ENCODE results near the gene BCAS1.

The BCAS1 gene, protein sequence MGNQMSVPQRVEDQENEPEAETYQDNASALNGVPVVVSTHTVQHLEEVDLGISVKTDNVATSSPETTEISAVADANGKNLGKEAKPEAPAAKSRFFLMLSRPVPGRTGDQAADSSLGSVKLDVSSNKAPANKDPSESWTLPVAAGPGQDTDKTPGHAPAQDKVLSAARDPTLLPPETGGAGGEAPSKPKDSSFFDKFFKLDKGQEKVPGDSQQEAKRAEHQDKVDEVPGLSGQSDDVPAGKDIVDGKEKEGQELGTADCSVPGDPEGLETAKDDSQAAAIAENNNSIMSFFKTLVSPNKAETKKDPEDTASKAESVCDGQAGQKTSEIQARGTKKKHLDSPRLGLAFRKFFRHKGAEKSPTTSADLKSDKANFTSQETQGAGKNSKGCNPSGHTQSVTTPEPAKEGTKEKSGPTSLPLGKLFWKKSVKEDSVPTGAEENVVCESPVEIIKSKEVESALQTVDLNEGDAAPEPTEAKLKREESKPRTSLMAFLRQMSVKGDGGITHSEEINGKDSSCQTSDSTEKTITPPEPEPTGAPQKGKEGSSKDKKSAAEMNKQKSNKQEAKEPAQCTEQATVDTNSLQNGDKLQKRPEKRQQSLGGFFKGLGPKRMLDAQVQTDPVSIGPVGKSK

DNA sequence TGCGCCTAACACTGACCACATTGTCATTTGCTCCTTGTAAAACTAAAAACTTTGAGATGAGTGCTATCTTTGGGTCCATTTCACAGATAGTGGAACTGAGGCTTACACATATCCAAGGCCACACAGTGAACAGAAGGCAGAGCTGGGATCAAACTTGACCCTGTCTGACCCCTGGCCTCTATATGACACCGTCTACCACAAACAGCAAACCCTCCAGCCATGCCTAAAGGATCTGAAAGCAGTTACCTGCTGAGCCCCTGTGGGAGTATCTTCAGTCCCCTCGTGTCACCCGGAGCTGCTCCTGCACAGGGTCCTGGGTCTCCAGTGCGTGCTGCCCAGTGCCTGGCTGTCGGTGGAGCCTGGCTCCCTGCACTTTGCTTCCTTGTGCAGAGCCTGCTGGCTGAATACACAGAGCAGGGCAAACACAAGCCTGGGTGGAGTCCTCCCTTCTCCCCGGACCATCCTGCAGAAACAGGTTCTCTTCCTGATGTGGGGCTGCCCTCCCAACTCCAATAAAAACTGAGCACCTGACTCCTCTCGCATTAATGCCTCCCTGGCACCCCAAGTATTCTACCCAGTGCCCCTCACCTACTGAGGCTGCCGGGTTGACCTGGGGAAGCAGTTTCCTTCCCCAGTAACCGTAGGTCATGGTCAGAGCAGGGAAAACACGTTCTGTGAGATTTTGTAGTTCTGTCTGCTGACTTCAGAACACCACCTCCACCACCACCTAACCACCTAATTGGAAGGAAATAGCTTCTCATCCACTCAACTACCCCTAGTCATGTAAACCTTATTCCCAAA is at the start of gene BCAS1:
Gene BCAS1, minus strand, starts transcription at position 408 of the 801 bp plus-strand sequence. CDS start 11,876 bp downstream, outside the sequence.
- no peak for DNase-seq

DNA sequence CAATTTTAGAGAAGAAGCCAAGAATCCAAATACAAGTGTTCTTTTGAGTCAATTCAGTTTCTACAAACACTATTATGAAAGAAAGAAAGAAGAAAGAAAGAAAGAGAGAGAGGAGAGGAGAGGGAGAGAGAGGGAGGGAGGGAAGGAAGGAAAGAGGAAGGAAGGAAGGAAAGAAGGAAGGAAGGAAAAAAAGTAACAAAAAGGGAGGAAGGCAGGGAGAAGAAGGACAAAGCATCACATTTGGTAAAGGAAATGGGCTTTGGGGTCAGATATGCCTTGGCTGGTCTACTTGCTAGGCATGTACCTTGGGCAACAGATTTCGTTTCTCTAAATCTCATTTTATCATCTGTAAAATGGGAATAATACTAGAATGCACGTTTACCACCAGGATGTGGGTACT is 49.4 kb upstream of the BCAS1 start:
- DNase-seq: no peak

DNA sequence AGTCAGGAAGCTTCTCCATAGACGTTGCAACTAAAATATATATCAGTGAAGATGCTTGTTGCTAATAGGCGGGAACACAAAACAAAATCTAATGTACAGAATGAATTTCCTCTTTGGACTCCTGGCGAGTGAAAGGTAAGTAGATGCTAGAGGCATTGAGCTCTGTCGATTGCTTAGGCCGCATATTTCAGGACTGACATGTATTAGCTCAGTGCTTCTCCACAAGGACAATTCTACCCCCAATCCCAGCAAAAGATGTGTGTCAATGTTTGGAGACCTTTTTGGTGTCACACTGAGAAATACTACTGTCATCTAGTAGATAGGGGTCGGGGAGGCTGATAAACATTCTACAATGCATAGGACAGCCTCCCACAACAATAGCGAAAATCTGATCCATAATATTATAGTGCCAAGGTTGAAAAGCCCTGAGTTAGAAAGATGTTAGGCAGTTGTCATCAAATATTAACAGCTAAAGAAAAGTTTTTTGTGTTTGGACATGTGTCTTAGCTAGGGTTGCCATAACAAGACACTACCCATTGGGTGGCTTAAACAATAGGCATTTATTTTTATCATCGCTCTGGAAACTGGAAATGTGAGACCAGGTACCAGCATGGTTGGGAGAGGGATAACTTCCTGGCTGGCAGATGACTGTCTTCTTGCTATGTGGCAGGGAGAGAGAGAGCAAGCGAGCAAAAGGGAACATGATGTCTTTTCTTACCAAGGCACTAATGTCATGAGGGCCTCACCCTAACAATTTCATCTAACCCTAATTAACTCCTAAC is 48.0 kb upstream of the BCAS1 start:
- no peak for DNase-seq

DNA sequence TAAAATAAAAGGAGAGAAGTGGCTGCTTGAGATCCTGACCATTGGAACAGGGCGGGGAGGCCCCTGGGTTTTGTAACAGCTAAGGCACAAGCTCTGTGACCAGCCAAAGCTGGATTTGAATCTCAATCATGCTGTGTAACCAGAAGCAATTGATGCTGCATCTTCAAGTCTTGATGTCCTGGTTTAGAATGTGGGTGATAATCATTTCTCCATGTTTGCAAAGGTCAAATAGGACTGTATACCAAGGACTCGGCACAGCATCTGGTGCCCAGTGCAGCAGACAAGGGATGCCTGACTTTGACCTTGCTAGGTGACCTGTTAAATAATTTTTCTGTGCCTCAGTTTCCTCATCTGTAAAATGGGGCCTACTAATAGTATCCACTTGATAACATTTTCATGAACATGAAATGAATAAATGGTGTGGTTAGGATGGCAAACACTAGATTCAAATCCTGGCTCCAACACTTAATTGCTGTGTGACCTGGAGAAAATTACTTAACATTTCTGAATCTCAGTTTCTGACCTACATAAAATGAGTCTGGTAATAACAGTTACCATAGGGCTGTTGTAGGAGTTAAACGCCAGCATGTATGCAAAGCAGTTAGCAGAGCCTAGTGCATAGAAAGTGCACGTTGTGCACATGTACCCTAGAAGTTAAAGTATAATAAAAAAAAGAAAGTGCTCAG is 46.3 kb upstream of the BCAS1 start:
- no peak for DNase-seq

DNA sequence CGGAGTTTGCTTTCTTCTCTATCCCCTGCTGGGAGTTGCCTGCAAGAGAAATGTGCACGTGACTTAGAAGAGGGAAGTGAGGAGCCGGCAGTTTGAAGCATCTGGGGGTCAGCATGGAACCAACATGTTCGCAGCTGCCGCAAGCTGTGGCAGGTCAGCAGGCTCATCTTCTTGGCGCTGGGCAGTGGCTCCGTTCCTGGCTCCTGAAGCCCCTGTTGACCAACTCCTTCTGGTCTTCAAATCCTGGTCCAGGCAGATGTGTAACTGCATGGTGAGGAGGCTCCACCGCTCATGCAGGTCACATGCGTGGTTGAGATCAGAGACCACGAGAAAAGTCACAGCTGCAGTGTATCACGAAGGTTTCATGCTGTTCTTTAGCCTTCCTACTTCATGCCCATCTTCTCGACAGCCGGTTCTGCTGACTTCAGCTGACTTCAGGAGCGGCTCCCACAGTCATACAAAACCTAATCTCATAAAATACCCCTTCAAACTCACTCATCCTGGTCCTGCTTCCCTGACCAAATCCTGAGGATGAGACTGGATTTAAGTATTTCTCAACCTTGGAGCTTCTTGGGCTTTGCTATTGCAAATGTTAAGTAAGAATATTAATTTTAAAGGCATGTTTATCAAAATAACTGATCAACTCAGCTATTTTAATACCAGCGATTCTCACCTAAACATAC is 44.9 kb upstream of the BCAS1 start:
- DNase-seq: no peak

DNA sequence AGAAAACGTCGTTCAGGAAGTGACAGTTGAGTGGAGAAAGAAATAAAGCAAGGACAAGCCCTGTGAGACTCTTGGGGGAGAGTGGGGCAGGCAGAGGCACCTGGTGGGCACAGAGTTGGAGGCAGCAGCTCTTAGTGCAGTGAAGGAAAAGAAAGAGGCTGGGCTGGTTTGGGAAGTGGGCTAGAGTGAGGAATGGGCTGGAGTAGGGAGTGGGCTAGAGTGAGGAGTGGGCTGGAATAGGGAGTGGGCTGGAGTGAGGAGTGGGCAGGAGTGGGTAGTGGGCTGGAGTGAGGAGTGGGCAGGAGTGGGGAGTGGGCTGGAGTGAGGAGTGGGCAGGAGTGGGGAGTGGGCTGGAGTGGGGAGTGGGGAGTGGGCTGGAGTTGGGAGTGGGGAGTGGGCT is 43.7 kb upstream of the BCAS1 start:
- no peak for DNase-seq

DNA sequence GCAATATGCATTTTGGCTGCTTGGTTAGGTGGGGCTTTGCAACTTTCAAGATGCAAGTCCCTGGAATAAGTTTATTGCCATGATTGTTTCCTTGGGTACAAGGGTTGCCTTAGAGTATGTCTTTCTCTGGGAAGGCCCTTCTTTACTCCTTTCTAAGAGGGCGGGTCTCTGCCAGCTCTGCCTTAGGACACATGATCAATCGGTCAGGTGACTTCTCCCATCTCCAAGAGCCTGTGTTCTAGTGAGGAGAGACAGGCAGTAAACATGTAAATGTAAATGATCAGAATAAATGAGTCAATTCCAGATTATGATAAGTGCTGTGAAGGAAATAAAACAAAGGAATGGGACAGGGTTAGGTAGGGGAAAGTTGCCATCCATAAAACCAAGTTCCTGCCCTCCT is 43.2 kb upstream of the BCAS1 start:
- DNase-seq: no peak

DNA sequence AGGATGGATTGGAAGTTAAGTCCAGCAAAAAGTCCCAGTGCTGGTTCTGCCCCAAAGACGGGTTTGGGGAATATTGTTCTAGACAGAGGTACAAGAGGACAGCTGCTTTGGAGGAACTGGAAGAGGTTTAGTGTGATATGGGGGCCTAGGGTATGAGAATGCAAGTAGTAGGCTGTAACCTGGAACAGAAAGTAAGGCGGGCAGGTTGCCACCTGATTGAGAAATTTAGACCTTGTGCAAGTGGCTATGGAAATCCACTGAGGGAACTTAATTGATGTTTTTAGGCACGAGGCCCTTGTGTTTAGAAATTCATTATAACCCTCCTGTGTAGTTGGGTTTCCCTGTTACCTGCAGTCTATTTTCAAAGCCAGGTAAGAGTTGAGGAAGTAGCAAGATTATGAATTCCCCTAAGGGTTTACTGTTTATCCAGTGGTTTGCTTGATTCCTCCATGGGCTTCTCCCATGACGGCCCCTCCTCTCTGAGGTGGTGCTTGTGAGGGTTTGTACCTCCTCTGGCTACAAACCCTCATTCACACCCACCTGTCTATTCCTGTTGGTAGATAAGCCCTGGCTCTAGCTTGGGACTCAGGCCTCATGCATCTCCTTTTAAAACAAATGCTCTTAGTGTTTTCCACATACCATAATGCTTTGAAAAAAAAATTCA is 42.0 kb upstream of the BCAS1 start:
- DNase-seq: no peak

DNA sequence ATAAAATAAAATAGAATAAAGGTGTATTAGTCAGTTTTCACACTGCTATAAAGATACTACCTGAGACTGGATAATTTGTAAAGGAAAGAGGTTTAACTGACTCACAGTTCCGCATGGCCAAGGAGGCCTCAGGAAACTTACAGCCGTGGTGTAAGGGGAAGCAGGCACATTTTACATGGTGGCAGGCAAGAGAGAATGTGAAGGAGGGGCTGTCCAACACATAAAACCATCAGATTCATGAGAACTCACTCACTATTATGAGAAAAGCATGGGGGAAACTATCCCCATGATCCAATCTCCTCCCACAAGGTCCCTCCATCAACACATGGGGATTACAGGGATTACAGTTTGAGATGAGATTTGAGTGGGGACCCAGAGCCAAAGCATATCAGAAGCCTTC is 41.1 kb upstream of the BCAS1 start:
- DNase-seq: no peak

DNA sequence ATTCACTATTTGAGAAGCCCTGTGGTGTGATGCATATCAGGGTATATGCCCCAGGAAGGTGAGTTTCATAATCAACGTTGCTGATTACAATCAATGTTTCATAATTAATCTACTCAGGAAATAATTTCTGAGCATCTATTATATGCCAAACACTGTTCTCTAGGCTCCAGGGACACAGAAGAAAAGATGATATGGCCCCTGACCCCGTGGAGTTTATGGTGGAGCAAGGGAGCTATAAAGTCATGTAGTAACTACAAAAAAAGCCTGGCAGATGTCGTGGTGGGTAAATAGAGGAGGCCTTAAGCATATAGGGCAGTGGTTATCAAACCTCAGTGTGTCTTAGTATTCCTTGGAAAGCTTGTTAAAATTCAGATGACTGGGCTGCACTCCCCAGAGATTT is 40.1 kb upstream of the BCAS1 start:
- DNase-seq: no peak

DNA sequence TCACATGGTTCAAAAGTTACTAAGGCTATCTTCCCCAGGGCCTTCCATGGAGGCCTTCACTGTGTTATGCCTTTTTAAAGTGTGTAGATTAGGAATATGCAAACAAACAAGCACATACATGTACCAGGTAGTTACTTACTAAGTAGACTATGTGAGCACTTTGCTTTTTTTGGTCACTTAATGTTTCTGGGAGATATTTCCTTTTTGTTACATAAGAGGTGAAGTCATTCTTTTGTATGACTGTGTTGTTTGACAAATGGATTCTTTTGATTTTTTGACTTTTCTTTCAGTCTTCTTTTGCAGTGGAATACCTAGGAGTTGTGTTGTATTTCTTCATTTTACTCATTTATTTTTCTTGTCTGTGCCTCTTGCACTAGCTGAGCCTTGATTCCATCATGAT is 39.6 kb upstream of the BCAS1 start:
- no peak for DNase-seq

DNA sequence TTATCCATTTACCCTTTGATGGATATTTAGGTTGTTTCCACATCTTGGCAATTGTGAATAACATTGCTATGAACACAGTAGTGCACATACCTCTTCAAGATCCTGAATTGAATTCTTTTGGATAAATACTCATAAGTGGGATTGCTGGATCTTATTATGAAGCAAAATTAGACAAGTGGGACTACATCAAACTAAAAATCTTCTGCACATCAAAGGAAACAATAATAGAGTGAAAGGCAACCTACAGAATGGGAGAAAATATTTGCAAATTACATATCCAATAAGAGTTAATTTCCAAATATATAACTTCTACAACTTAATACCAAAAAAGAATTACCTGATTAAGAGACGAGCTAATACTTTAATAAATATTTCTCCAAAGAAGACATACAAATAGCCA is 38.4 kb upstream of the BCAS1 start:
- no peak for DNase-seq

DNA sequence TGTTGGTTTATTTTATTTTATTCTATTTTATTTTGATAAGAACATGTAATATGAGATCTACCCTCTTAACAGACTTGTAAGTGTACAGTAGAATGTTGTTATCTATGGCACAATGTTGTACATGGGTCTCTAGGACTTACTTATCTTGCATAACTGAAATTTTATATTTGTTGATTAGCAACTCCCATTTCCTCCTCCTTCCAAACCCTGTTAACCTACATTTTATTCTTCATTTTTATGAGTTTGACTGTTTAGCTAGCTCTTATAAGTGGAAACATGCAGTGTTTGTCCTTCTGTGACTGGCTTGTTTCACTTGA is 37.9 kb upstream of the BCAS1 start:
- no peak for DNase-seq

DNA sequence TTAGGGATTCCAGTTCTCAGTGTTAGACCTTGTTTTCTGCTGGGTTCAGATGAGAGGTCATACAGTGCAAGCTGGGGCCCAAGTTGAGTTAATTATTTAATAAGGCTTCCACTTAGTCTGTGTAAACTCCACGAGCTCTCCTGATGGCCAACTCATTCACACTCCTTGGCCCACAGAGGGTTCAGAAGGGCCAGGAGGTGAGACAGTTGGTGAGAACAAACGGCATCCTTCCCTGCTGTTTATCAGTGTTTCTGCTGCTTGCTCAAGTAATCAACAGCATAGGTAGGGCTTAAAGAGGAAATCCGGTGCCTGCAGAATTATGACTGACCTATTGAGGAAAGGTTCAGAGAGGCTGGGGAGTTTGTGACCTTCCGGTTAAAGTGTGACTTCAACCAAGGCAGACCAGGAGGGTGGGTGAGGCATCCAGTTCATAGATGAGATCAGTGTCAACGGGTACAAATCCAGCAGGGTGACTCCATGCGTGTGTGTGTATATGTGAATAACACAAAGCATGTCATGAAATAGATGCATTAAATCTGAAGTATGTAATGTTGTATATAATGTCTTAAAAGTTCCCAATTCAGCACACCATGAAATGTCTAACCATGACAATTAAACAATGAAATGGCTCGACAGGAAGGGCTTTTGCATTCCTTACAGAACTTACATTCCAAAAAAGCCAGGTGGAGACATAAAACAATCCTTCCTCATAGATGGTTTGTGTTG is 37.4 kb upstream of the BCAS1 start:
- DNase-seq: no peak

DNA sequence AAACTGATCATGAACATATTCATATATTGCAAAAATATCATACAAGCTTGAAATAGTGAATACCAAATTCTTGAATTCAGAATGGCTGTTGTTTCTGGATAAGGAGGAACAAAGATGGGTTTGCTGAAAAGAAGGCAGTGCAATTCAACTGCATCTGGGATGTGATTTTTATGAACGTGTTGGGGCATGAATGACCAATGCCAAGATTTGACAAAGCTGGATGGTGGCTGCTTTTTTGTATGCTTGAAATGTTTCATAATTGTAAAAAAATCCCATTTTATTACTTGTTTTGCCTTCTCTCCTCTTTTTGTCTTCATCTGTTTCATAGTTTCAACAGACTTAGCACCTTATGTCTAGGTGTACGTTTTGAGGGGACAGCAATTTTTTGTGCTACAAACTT is 36.8 kb upstream of the BCAS1 start:
- DNase-seq: no peak

DNA sequence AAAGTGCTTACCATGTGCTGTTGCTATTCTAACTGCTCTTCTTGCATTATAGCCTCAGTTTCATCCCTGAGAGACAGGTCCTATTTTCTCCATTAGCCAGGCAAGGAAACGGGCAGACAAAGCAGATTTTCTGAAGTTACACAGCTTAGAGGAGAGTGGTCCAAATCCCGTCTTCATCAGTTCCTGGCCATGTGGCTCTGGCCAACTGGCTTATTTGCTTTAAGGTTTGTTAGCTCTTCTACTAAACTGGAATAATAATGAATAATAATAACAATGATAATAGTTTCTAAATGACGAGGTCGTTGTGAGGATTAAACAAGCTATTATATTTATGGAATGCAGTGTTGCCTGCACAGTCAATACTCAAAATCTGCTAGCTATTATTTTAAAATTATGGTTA is 35.8 kb upstream of the BCAS1 start:
- DNase-seq: no peak

DNA sequence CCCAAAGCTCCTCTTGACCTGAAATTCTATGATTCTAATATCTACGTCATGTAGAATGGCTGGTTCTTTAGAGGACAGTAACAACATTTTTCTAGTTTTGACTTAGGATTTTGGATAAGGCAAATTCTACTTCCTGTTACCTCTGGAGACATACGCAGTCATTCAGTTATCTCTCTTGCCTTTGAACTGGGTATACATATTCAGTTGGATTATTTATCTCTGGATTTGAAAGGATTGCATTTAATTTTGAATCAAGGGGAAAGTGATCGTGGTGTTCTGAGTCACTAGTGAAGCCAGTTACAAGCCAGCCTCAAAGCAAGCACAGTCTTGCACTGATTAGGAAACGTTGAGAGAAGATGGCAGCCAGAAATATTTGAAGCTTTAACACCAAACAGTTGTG is 35.3 kb upstream of the BCAS1 start:
- no peak for DNase-seq

DNA sequence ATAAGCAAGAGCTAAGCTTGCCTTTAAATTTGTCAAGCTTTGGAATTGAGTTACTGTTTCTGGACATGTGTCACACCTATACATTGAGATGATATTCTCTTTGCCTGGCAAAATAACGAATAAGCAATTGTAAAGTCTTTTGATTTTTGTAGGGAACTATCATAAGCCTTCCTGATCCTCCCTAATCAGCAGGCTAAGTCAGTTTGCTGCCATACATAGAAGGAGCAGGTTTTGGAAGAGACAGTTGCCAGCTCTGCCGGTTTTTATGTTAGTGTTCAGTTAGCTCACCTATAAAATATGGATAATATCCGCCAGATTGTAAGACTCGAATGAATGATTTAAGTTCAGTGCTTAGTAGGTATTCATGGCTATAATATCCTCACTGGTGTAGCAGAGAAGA is 34.4 kb upstream of the BCAS1 start:
- DNase-seq: no peak

DNA sequence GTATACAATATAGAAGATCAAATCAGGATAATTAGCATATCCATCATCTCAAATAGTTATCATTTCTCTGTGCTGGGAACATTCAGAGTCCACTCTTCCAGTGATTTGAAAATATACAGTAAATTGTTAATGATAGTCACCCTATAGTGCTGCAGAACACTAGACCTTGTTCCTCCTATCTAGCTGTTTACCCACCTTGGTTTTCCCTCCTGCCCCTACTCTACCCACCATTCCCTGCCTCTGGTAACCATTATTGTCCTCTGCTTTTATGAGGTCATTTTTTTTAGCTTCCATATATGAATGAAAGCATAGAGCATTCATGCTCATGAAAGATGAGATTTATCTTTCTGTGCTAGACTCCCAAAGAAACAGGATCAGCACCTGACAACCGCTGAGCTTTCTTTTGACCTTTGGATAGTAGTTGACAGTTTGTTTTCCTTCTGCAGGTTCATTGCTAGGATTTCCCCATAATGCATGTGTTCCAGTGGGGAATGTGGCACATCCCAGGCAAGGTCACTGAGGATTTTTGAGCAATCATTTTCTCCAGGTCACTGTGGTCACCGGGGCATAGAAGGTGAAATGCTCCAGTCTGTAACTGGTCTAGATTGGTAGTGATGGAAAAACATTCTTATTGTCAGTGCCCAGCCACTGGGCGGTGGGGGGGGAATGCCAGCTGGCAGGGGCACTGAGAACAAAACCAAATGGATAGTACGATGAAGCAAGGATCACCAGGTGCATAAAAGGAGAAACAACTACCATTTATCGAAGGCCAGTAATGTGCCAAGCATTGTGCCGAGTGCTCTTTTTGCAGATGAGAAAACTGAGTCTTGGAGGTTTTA is 33.6 kb upstream of the BCAS1 start:
- DNase-seq: no peak
